Liver (tissue), 9 donors: ENCODE measurements around the gene THSD7B. TPM values are rescaled to one million over a fixed set of nuclear protein-coding genes. Genes with fewer than 3 reads are reported as not detected.

Source experiments
- DNase-seq: peaks from one replicate; pipeline ENCODE4 v3.0.0-alpha.2; 2017; ENCODE audit warnings: low spot score
- H3K27ac ChIP-seq, 2 donors: one replicate each; pipeline ENCODE4 v1.7.0; 2013; ENCODE audit warnings: inconsistent platforms in 2 of 2, low read length in 2 of 2, control low read depth in 1 of 2, low read depth in 1 of 2, mild to moderate bottlenecking in 1 of 2
- H3K27me3 ChIP-seq, 4 donors: one replicate each; pipeline versions ENCODE4 v1.6.1 to v1.7.0; 2013; ENCODE audit warnings: low read length in 3 of 4, inconsistent platforms in 1 of 4, mild to moderate bottlenecking in 1 of 4, moderate library complexity in 1 of 4; ENCODE audit not compliant: control insufficient read depth in 4 of 4, insufficient read depth in 4 of 4
- H3K36me3 ChIP-seq, 4 donors: one replicate each; pipeline versions ENCODE4 v1.6.1 to v1.7.0; 2013; ENCODE audit warnings: low read length in 3 of 4, mild to moderate bottlenecking in 3 of 4, low read depth in 1 of 4, moderate library complexity in 1 of 4; ENCODE audit not compliant: control insufficient read depth in 4 of 4, insufficient read depth in 3 of 4
- H3K4me1 ChIP-seq, 4 donors: one replicate each; pipeline versions ENCODE4 v1.6.1 to v1.7.0; 2013; ENCODE audit warnings: low read length in 3 of 4, mild to moderate bottlenecking in 3 of 4, moderate library complexity in 1 of 4; ENCODE audit not compliant: control insufficient read depth in 4 of 4, insufficient read depth in 4 of 4
- H3K4me3 ChIP-seq, 3 donors: one replicate each; pipeline versions ENCODE4 v1.6.1 to v1.7.0; 2013; ENCODE audit warnings: low read length in 3 of 3, control low read depth in 1 of 3, low read depth in 1 of 3, mild to moderate bottlenecking in 1 of 3
- H3K9ac ChIP-seq, 2 donors: one replicate each; pipeline ENCODE4 v1.7.0; 2013; ENCODE audit warnings: low read length in 2 of 2, mild to moderate bottlenecking in 2 of 2, moderate library complexity in 2 of 2, control low read depth in 1 of 2, low read depth in 1 of 2
- H3K9me3 ChIP-seq, 4 donors: one replicate each; pipeline versions ENCODE4 v1.6.1 to v1.7.0; 2013; ENCODE audit warnings: low read length in 3 of 4; ENCODE audit not compliant: control insufficient read depth in 4 of 4
- ATF3 ChIP-seq: IDR thresholded peaks from 2 replicates; pipeline ENCODE4 v1.6.1; 2016; ENCODE audit warnings: antibody characterized with exemption
- EGR1 ChIP-seq, 2 donors: IDR thresholded peaks; 2 replicates each; pipeline ENCODE4 v1.6.1; 2016 to 2018; ENCODE audit warnings: antibody characterized with exemption in 2 of 2, low read depth in 2 of 2
- FOXA1 ChIP-seq: IDR thresholded peaks from 2 replicates; pipeline ENCODE4 v1.6.1; 2016; ENCODE audit warnings: antibody characterized with exemption
- FOXA2 ChIP-seq: IDR thresholded peaks from 2 replicates; pipeline ENCODE4 v1.6.1; 2016; ENCODE audit warnings: antibody characterized with exemption
- GABPA ChIP-seq, 2 donors: IDR thresholded peaks in 1 of 2; conservative IDR thresholded peaks in 1 of 2; 2 replicates each; pipeline ENCODE4 v1.6.1; 2016; ENCODE audit warnings: antibody characterized with exemption in 2 of 2, mild to moderate bottlenecking in 1 of 2, moderate library complexity in 1 of 2
- HNF4A ChIP-seq, 2 donors: conservative IDR thresholded peaks; 2 replicates each; pipeline ENCODE4 v1.6.1; 2016; ENCODE audit warnings: antibody characterized with exemption in 2 of 2, mild to moderate bottlenecking in 2 of 2
- HNF4G ChIP-seq: IDR thresholded peaks from 2 replicates; pipeline ENCODE4 v1.6.1; 2016; ENCODE audit warnings: antibody characterized with exemption
- JUND ChIP-seq, 2 donors: IDR thresholded peaks; 2 replicates each; pipeline ENCODE4 v1.6.1; 2016; ENCODE audit warnings: antibody characterized with exemption in 2 of 2
- MAX ChIP-seq: IDR thresholded peaks from 2 replicates; pipeline ENCODE4 v1.6.1; 2016; ENCODE audit warnings: antibody characterized with exemption
- NR2F2 ChIP-seq: IDR thresholded peaks from 2 replicates; pipeline ENCODE4 v1.6.1; 2016; ENCODE audit warnings: antibody characterized with exemption
- RAD21 ChIP-seq, 2 donors: IDR thresholded peaks; 2 replicates each; pipeline ENCODE4 v1.6.1; 2016; ENCODE audit warnings: antibody characterized with exemption in 2 of 2, mild to moderate bottlenecking in 2 of 2
- RXRA ChIP-seq, 2 donors: IDR thresholded peaks; 2 replicates each; pipeline ENCODE4 v1.6.1; 2017 to 2018; ENCODE audit warnings: antibody characterized with exemption in 2 of 2, mild to moderate bottlenecking in 1 of 2
- SP1 ChIP-seq: IDR thresholded peaks from 2 replicates; pipeline ENCODE4 v1.6.1; 2018; ENCODE audit warnings: antibody characterized with exemption, mild to moderate bottlenecking
- TAF1 ChIP-seq: conservative IDR thresholded peaks from 2 replicates; pipeline ENCODE4 v1.6.1; 2016; ENCODE audit warnings: antibody characterized with exemption, mild to moderate bottlenecking
- YY1 ChIP-seq: IDR thresholded peaks from 2 replicates; pipeline ENCODE4 v1.6.1; 2016; ENCODE audit warnings: antibody characterized with exemption, mild to moderate bottlenecking
- WGBS: extraction: QIAGEN DNeasy Blood & Tissue Kit; methylation state at CpG from one replicate; pipeline ENCODE4 v1.1.7; 2013; 5-methylcytosine and 5-hydroxymethylcytosine counted together
- polyA plus RNA-seq, 2 donors: library from polyadenylated mRNA; stranded (reverse) in 1 of 2; unstranded in 1 of 2; fragments of 200-250 nt in 1 of 2; fragments of >200 nt in 1 of 2; fragmentation: Nextera tagmentation in 1 of 2; extraction: Ambion mirVana in 1 of 2; gene quantifications; one replicate each; pipeline versions ENCODE4 v1.2.1 to v1.2.3, GENCODE V29; 2013 to 2015
- total RNA-seq, 2 donors: library from RNA; depleted of rRNA; stranded (reverse); fragments of >200 nt; gene quantifications; one replicate each; pipeline ENCODE4 v1.2.3, GENCODE V29; 2014
- TF ChIP-seq, protein P1 (sequence below): fragments of 150-350 bp; IDR thresholded peaks from 2 replicates; pipeline ENCODE4 v1.5.1; 2017; ENCODE audit warnings: improper control_type of control experiment, low read depth, low read length; ENCODE audit not compliant: missing input control
- TF ChIP-seq, protein P2 (sequence below): IDR thresholded peaks from 2 replicates; pipeline ENCODE4 v1.6.1; 2016; ENCODE audit warnings: antibody characterized with exemption, mild to moderate bottlenecking
- TF ChIP-seq, protein P3 (sequence below): IDR thresholded peaks from 2 replicates; pipeline ENCODE4 v1.6.1; 2016; ENCODE audit warnings: antibody characterized with exemption
- donor health status: healthy.
- donor health status: healthy.
- donor health status: healthy.
- donor health status: healthy.
- donor health status: healthy.

Gene THSD7B
- total and polyA plus RNA-seq, 4 donors, result 0.01 to 0.75 (median 0.42) TPM; not detected in 1

GRCh38 chr2:137229834-137230233, 464.5 kb downstream of the THSD7B start:
- WGBS, result 82% methylated on average over 5 of the region's 5 CpGs
- DNase-seq, result no peak

DNA sequence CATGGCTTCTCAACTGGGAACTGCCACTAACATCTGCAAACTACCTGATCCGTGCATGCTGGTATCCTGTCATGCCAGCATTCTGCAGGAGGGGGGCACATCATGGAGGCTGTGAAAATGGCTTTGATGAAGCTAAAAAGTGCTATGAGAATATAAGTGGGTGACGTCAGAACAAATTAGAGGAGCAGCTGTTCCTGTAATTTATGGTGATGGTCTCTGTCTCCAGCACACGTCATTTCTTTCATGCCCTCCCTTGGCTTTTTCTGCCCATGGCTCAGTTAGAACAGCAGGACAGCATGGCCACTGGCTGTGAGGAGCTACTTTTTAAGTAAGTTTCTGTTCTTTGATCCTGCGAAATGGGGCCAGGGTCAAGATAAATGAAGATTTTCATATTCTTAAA, 466.3 kb downstream of the THSD7B start:
- Histone ChIP-seq H3K4me3 (no peak overlapping the region), H3K27ac (no peak overlapping the region), H3K9ac (no peak overlapping the region), H3K36me3 (no peaks in the 10 kb centered on the region), H3K4me1 (no peaks in the 10 kb centered on the region), H3K9me3 (no peaks in the 10 kb centered on the region), H3K27me3 (no peaks in the 10 kb centered on the region)
- DNase-seq, result no peak
- WGBS, result 76% methylated on average over 4 of the region's 4 CpGs
- TF ChIP-seq RXRA (IDR thresholded peaks at IDR 0.05) (no peak), MAX (no peak), FOXA1 (no peak), ATF3 (no peak), HNF4G (no peak), HNF4A (conservative IDR thresholded peaks at IDR 0.05) (no peak), RAD21 (IDR thresholded peaks at IDR 0.05) (no peak), NR2F2 (no peak), YY1 (no peak), FOXA2 (no peak), SP1 (no peak), JUND (IDR thresholded peaks at IDR 0.05) (no peak)
- TF ChIP-seq, protein P1, sequence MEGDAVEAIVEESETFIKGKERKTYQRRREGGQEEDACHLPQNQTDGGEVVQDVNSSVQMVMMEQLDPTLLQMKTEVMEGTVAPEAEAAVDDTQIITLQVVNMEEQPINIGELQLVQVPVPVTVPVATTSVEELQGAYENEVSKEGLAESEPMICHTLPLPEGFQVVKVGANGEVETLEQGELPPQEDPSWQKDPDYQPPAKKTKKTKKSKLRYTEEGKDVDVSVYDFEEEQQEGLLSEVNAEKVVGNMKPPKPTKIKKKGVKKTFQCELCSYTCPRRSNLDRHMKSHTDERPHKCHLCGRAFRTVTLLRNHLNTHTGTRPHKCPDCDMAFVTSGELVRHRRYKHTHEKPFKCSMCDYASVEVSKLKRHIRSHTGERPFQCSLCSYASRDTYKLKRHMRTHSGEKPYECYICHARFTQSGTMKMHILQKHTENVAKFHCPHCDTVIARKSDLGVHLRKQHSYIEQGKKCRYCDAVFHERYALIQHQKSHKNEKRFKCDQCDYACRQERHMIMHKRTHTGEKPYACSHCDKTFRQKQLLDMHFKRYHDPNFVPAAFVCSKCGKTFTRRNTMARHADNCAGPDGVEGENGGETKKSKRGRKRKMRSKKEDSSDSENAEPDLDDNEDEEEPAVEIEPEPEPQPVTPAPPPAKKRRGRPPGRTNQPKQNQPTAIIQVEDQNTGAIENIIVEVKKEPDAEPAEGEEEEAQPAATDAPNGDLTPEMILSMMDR, result no peak
- TF ChIP-seq, protein P2, sequence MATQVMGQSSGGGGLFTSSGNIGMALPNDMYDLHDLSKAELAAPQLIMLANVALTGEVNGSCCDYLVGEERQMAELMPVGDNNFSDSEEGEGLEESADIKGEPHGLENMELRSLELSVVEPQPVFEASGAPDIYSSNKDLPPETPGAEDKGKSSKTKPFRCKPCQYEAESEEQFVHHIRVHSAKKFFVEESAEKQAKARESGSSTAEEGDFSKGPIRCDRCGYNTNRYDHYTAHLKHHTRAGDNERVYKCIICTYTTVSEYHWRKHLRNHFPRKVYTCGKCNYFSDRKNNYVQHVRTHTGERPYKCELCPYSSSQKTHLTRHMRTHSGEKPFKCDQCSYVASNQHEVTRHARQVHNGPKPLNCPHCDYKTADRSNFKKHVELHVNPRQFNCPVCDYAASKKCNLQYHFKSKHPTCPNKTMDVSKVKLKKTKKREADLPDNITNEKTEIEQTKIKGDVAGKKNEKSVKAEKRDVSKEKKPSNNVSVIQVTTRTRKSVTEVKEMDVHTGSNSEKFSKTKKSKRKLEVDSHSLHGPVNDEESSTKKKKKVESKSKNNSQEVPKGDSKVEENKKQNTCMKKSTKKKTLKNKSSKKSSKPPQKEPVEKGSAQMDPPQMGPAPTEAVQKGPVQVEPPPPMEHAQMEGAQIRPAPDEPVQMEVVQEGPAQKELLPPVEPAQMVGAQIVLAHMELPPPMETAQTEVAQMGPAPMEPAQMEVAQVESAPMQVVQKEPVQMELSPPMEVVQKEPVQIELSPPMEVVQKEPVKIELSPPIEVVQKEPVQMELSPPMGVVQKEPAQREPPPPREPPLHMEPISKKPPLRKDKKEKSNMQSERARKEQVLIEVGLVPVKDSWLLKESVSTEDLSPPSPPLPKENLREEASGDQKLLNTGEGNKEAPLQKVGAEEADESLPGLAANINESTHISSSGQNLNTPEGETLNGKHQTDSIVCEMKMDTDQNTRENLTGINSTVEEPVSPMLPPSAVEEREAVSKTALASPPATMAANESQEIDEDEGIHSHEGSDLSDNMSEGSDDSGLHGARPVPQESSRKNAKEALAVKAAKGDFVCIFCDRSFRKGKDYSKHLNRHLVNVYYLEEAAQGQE, result no peak

More at GRCh38 chr2:137229834-137230233, 464.5 kb downstream of the THSD7B start:
- Histone ChIP-seq H3K4me3 (no peak overlapping the region), H3K4me1 (no peaks in the 10 kb centered on the region), H3K27ac (no peak overlapping the region), H3K27me3 (no peaks in the 10 kb centered on the region), H3K9ac (no peak overlapping the region), H3K9me3 (no peaks in the 10 kb centered on the region), H3K36me3 (no peaks in the 10 kb centered on the region)
- TF ChIP-seq EGR1 (IDR thresholded peaks at IDR 0.05; ENCODE audit: low read depth in 2 of 2) (no peak), YY1 (no peak), HNF4A (conservative IDR thresholded peaks at IDR 0.05) (no peak), SP1 (no peak), JUND (IDR thresholded peaks at IDR 0.05) (no peak), FOXA2 (no peak), NR2F2 (no peak), ATF3 (no peak), GABPA (IDR thresholded peaks at IDR 0.05 in 1 of 2, conservative IDR thresholded peaks at IDR 0.05 in 1 of 2) (no peak), MAX (no peak), TAF1 (no peak), FOXA1 (no peak), HNF4G (no peak), RAD21 (IDR thresholded peaks at IDR 0.05) (no peak), RXRA (IDR thresholded peaks at IDR 0.05) (no peak)
- TF ChIP-seq, protein P1, result no peak
- TF ChIP-seq, protein P3, sequence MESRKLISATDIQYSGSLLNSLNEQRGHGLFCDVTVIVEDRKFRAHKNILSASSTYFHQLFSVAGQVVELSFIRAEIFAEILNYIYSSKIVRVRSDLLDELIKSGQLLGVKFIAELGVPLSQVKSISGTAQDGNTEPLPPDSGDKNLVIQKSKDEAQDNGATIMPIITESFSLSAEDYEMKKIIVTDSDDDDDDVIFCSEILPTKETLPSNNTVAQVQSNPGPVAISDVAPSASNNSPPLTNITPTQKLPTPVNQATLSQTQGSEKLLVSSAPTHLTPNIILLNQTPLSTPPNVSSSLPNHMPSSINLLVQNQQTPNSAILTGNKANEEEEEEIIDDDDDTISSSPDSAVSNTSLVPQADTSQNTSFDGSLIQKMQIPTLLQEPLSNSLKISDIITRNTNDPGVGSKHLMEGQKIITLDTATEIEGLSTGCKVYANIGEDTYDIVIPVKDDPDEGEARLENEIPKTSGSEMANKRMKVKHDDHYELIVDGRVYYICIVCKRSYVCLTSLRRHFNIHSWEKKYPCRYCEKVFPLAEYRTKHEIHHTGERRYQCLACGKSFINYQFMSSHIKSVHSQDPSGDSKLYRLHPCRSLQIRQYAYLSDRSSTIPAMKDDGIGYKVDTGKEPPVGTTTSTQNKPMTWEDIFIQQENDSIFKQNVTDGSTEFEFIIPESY, result no peak
